ENCODE measurements around the gene COL6A1. TPM values are rescaled to one million over a fixed set of nuclear protein-coding genes. Genes with fewer than 3 reads are reported as not detected.

Gene COL6A1
- total RNA-seq, 5 donors from 2014 or later (not counting 1 experiment from before 2014, with no cell fraction given), result 4.2 to 25.3 (median 14.6) TPM

- DNase-seq (no peak), ATAC-seq (replicated peaks in 1 of 4) (no peak)
- H3K4me1 Mint-ChIP-seq, result no peaks in the 10 kb centered on the region
- no peak overlapping the region for H3K4me3 ChIP-seq (ENCODE audit: control insufficient read depth in 1 of 2, extremely low read depth in 1 of 2, low read length in 1 of 2)
- H3K27me3 Mint-ChIP-seq, result peaks cover 6 to 10% of the 10 kb centered on the region in 2 donors
- H3K9me3 Mint-ChIP-seq, result no peaks in the 10 kb centered on the region
- no peaks in the 10 kb centered on the region for H3K36me3 Mint-ChIP-seq
- ChIA-PET CTCF (no interaction called here), POLR2A (no interaction called here)
- H3K9me3 ChIP-seq, result no peaks in the 10 kb centered on the region
- no peak overlapping the region for H3K27ac ChIP-seq (ENCODE audit: low read length)
- peaks cover 0 to 33% of the 10 kb centered on the region in 2 experiments for H3K27me3 ChIP-seq (replicated peaks in 1 of 2; ENCODE audit: control insufficient read depth in 2 of 2, extremely low read depth in 1 of 2, insufficient read depth in 2 of 2, low read length in 1 of 2)
- 92% methylated on average over 49 of the region's 52 CpGs for WGBS (ENCODE audit: insufficient coverage)
- no peak overlapping the region for H3K27ac Mint-ChIP-seq
- H3K36me3 ChIP-seq (ENCODE audit: control insufficient read depth in 2 of 2, extremely low read depth in 1 of 2, insufficient read depth in 1 of 2, low read length in 1 of 2), result no peaks in the 10 kb centered on the region
- H3K4me1 ChIP-seq (ENCODE audit: control insufficient read depth in 1 of 2, extremely low read depth in 1 of 2, insufficient read depth in 2 of 2, low read length in 2 of 2), result no peaks in the 10 kb centered on the region
- H3K4me3 Mint-ChIP-seq, result no peak overlapping the region
Observed at GRCh38 chr21:46037331-46038325, 56.1 kb downstream of the COL6A1 start.

DNA sequence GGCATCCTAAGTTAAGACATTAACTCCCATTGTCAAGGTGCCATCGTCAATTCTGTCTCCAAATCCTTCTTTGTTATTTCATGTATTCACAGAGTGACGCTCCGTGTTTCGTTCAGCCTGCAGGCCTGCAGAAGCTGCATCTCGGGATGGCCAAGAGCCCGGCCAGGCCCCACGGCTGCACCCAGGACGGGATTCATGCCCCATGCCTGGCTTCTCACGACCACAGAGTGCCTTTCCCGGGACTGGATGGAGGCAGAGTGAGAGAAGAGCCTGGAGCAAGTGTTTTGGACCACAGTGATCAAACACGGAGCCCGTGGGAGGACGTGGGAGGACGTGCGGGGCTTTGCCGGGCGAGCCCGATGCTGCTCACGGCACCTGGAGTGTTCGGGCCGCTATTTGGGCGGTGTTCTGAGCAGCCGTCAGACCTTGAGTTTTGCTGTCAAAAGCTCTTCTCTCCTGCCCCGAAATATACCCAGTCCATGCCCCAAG is 56.8 kb downstream of the COL6A1 start:
- no peak overlapping the region for H3K4me3 Mint-ChIP-seq
- H3K4me1 Mint-ChIP-seq, result no peaks in the 10 kb centered on the region
- 84% methylated on average over 20 of the region's 24 CpGs for WGBS (ENCODE audit: insufficient coverage)
- H3K27me3 Mint-ChIP-seq, result peaks cover 6 to 10% of the 10 kb centered on the region in 2 donors
- no peak overlapping the region for H3K4me3 ChIP-seq (ENCODE audit: control insufficient read depth in 1 of 2, extremely low read depth in 1 of 2, low read length in 1 of 2)
- H3K9me3 ChIP-seq, result no peaks in the 10 kb centered on the region
- H3K4me1 ChIP-seq (ENCODE audit: control insufficient read depth in 1 of 2, extremely low read depth in 1 of 2, insufficient read depth in 2 of 2, low read length in 2 of 2), result no peaks in the 10 kb centered on the region
- ATAC-seq (replicated peaks in 1 of 4), result no peak
- no peak overlapping the region for H3K27ac Mint-ChIP-seq
- peaks cover 0 to 33% of the 10 kb centered on the region in 2 experiments for H3K27me3 ChIP-seq (replicated peaks in 1 of 2; ENCODE audit: control insufficient read depth in 2 of 2, extremely low read depth in 1 of 2, insufficient read depth in 2 of 2, low read length in 1 of 2)
- no peak overlapping the region for H3K27ac ChIP-seq (ENCODE audit: low read length)
- CTCF ChIA-PET, result no interaction called here
- H3K36me3 ChIP-seq (ENCODE audit: control insufficient read depth in 2 of 2, extremely low read depth in 1 of 2, insufficient read depth in 1 of 2, low read length in 1 of 2), result no peaks in the 10 kb centered on the region
- DNase-seq, result no peak
- no peaks in the 10 kb centered on the region for H3K36me3 Mint-ChIP-seq
- no peaks in the 10 kb centered on the region for H3K9me3 Mint-ChIP-seq
- POLR2A ChIA-PET, result no interaction called here

- Mint-ChIP-seq H3K27ac (no peak overlapping the region), H3K4me3 (no peak overlapping the region), H3K9me3 (no peaks in the 10 kb centered on the region), H3K36me3 (no peaks in the 10 kb centered on the region), H3K4me1 (no peaks in the 10 kb centered on the region), H3K27me3 (peaks cover 6 to 10% of the 10 kb centered on the region in 2 donors)
- DNase-seq, result no peak
- Histone ChIP-seq H3K36me3 (ENCODE audit: control insufficient read depth in 2 of 2, extremely low read depth in 1 of 2, insufficient read depth in 1 of 2, low read length in 1 of 2) (no peaks in the 10 kb centered on the region), H3K4me1 (ENCODE audit: control insufficient read depth in 1 of 2, extremely low read depth in 1 of 2, insufficient read depth in 2 of 2, low read length in 2 of 2) (no peaks in the 10 kb centered on the region), H3K9me3 (no peaks in the 10 kb centered on the region), H3K27me3 (replicated peaks in 1 of 2; ENCODE audit: control insufficient read depth in 2 of 2, extremely low read depth in 1 of 2, insufficient read depth in 2 of 2, low read length in 1 of 2) (peaks cover 0 to 33% of the 10 kb centered on the region in 2 experiments), H3K27ac (ENCODE audit: low read length) (no peak overlapping the region), H3K4me3 (ENCODE audit: control insufficient read depth in 1 of 2, extremely low read depth in 1 of 2, low read length in 1 of 2) (no peak overlapping the region)
- ATAC-seq (replicated peaks in 1 of 4), result no peak
- POLR2A ChIA-PET, result no interaction called here
- 79% methylated on average over 18 of the region's 23 CpGs for WGBS (ENCODE audit: insufficient coverage)
- CTCF ChIA-PET, result no interaction called here
Observed at GRCh38 chr21:46038871-46039397, 57.4 kb downstream of the COL6A1 start.

GRCh38 chr21:46039891-46040660 is 58.5 kb downstream of the COL6A1 start:
- no peaks in the 10 kb centered on the region for H3K36me3 Mint-ChIP-seq
- DNase-seq (no peak), ATAC-seq (replicated peaks in 1 of 4) (no peak)
- Histone ChIP-seq H3K4me3 (ENCODE audit: control insufficient read depth in 1 of 2, extremely low read depth in 1 of 2, low read length in 1 of 2) (no peak overlapping the region), H3K27ac (ENCODE audit: low read length) (no peak overlapping the region), H3K4me1 (ENCODE audit: control insufficient read depth in 1 of 2, extremely low read depth in 1 of 2, insufficient read depth in 2 of 2, low read length in 2 of 2) (no peaks in the 10 kb centered on the region), H3K27me3 (replicated peaks in 1 of 2; ENCODE audit: control insufficient read depth in 2 of 2, extremely low read depth in 1 of 2, insufficient read depth in 2 of 2, low read length in 1 of 2) (peaks cover 0 to 33% of the 10 kb centered on the region in 2 experiments), H3K9me3 (no peaks in the 10 kb centered on the region), H3K36me3 (ENCODE audit: control insufficient read depth in 2 of 2, extremely low read depth in 1 of 2, insufficient read depth in 1 of 2, low read length in 1 of 2) (no peaks in the 10 kb centered on the region)
- H3K9me3 Mint-ChIP-seq, result no peaks in the 10 kb centered on the region
- H3K4me3 Mint-ChIP-seq, result no peak overlapping the region
- ChIA-PET POLR2A (no interaction called here), CTCF (no interaction called here)
- WGBS (ENCODE audit: insufficient coverage), result 92% methylated on average over 26 of the region's 31 CpGs
- H3K27me3 Mint-ChIP-seq, result peaks cover 6 to 10% of the 10 kb centered on the region in 2 donors
- H3K4me1 Mint-ChIP-seq, result no peaks in the 10 kb centered on the region
- H3K27ac Mint-ChIP-seq, result no peak overlapping the region

DNA sequence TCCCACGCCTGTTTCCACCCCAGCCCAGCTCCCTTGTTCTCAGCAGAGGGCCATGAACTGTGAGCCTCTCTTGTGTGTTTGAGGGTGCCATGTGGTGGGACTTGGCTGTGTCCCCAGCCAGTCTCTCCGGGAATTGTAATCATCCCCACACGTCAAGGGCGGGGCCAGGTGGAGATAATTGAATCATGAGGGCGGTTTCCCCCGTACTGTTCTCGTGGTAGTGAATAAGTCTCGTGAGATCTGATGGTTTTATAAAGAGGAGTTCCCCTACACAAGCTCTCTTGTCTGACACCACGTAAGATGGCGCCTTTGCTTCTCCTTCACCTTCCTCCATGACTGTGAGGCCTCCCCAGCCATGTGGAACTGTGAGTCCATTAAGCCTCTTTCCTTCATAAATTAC is 59.1 kb downstream of the COL6A1 start:
- H3K27ac Mint-ChIP-seq, result no peak overlapping the region
- Histone ChIP-seq H3K27ac (ENCODE audit: low read length) (no peak overlapping the region), H3K36me3 (ENCODE audit: control insufficient read depth in 2 of 2, extremely low read depth in 1 of 2, insufficient read depth in 1 of 2, low read length in 1 of 2) (no peaks in the 10 kb centered on the region), H3K4me1 (ENCODE audit: control insufficient read depth in 1 of 2, extremely low read depth in 1 of 2, insufficient read depth in 2 of 2, low read length in 2 of 2) (no peaks in the 10 kb centered on the region), H3K27me3 (replicated peaks in 1 of 2; ENCODE audit: control insufficient read depth in 2 of 2, extremely low read depth in 1 of 2, insufficient read depth in 2 of 2, low read length in 1 of 2) (peaks cover 0 to 33% of the 10 kb centered on the region in 2 experiments), H3K9me3 (no peaks in the 10 kb centered on the region), H3K4me3 (ENCODE audit: control insufficient read depth in 1 of 2, extremely low read depth in 1 of 2, low read length in 1 of 2) (no peak overlapping the region)
- H3K36me3 Mint-ChIP-seq, result no peaks in the 10 kb centered on the region
- no peaks in the 10 kb centered on the region for H3K9me3 Mint-ChIP-seq
- WGBS (ENCODE audit: insufficient coverage), result no CpG with 5 or more reads among the region's 10 CpGs
- H3K27me3 Mint-ChIP-seq, result peaks cover 6 to 10% of the 10 kb centered on the region in 2 donors
- CTCF ChIA-PET, result no interaction called here
- ATAC-seq (replicated peaks in 1 of 4) (no peak), DNase-seq (no peak)
- no peak overlapping the region for H3K4me3 Mint-ChIP-seq
- H3K4me1 Mint-ChIP-seq, result no peaks in the 10 kb centered on the region
- POLR2A ChIA-PET, result no interaction called here

DNA sequence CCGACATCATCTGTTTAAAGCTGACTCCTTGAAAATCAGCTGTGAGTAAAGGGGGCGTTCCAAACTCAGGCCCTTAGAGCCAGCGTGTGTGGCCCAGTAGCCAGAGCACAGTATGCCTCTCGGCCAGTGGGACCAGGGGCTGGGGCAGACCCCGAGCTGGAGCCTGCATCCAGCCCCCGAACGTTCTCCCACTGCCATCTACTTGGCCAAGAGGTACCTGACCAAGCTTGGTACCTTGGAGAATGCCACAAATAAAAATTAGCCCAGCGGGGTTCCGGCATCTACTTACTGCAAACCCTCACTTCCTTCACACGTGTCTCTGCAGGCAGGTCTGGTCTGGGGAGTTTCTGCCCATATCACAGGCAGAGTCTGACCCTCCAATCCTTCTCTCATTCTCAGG is 59.6 kb downstream of the COL6A1 start:
- Mint-ChIP-seq H3K4me3 (no peak overlapping the region), H3K4me1 (no peaks in the 10 kb centered on the region), H3K36me3 (no peaks in the 10 kb centered on the region), H3K27ac (no peak overlapping the region), H3K9me3 (no peaks in the 10 kb centered on the region), H3K27me3 (peaks cover 6 to 10% of the 10 kb centered on the region in 2 donors)
- whole genome bisulfite sequencing (ENCODE audit: insufficient coverage), result 89% methylated on average over 9 of the region's 10 CpGs
- ATAC-seq (replicated peaks in 1 of 4) (no peak), DNase-seq (no peak)
- ChIA-PET POLR2A (no interaction called here), CTCF (no interaction called here)
- no peaks in the 10 kb centered on the region for H3K36me3 ChIP-seq (ENCODE audit: control insufficient read depth in 2 of 2, extremely low read depth in 1 of 2, insufficient read depth in 1 of 2, low read length in 1 of 2)
- H3K4me3 ChIP-seq (ENCODE audit: control insufficient read depth in 1 of 2, extremely low read depth in 1 of 2, low read length in 1 of 2), result no peak overlapping the region
- no peaks in the 10 kb centered on the region for H3K4me1 ChIP-seq (ENCODE audit: control insufficient read depth in 1 of 2, extremely low read depth in 1 of 2, insufficient read depth in 2 of 2, low read length in 2 of 2)
- H3K9me3 ChIP-seq, result no peaks in the 10 kb centered on the region
- H3K27ac ChIP-seq (ENCODE audit: low read length), result no peak overlapping the region
- H3K27me3 ChIP-seq (replicated peaks in 1 of 2; ENCODE audit: control insufficient read depth in 2 of 2, extremely low read depth in 1 of 2, insufficient read depth in 2 of 2, low read length in 1 of 2), result peaks cover 0 to 33% of the 10 kb centered on the region in 2 experiments

Data from T-cell (primary cell).